Renal pelvis (tissue), 4 donors: ENCODE results near the gene ADAMTS2. TPM values are rescaled to one million over a fixed set of nuclear protein-coding genes. Genes with fewer than 3 reads are reported as not detected.
"Not testable (repeated sequence)": the region's sequence is repeated elsewhere in the genome, so short reads cannot be mapped to it uniquely, and the experiment has no call there.

Source experiments
- DNase-seq: peaks from one replicate; pipeline ENCODE4 v3.0.0-alpha.2; 2013
- polyA plus RNA-seq, 3 donors: library from polyadenylated mRNA; unstranded; fragments of 120-200 nt; gene quantifications; one replicate each; pipeline ENCODE4 v1.2.1, GENCODE V29; 2013; ENCODE audit not compliant: insufficient read length in 3 of 3

The ADAMTS2 gene
- polyA plus RNA-seq, 3 donors = 10.6 to 11.7 (median 11.3) TPM

GRCh38 chr5:179327021-179327735 lies 18.1 kb downstream of the ADAMTS2 start:
- DNase-seq = no peak

- peak; percentile 47 for DNase-seq
These were observed 18.9 kb downstream of the ADAMTS2 start for GRCh38 chr5:179326122-179326927.

GRCh38 chr5:179325296-179326031 lies 19.8 kb downstream of the ADAMTS2 start:
- no peak for DNase-seq

GRCh38 chr5:179324760-179325295 lies 20.4 kb downstream of the ADAMTS2 start:
- DNase-seq = no peak

GRCh38 chr5:179324316-179324715 lies 20.9 kb downstream of the ADAMTS2 start:
- not testable (repeated sequence) for DNase-seq

GRCh38 chr5:179323026-179323870 lies 22.0 kb downstream of the ADAMTS2 start:
- DNase-seq = no peak

GRCh38 chr5:179322071-179323025 lies 22.9 kb downstream of the ADAMTS2 start:
- DNase-seq = no peak

- DNase-seq = no peak
These were observed 23.9 kb downstream of the ADAMTS2 start for GRCh38 chr5:179321206-179321987.

GRCh38 chr5:179319741-179320281 lies 25.4 kb downstream of the ADAMTS2 start:
- no peak for DNase-seq

- DNase-seq = no peak
These were observed 26.1 kb downstream of the ADAMTS2 start for GRCh38 chr5:179319123-179319522.

- DNase-seq = no peak
These were observed 26.9 kb downstream of the ADAMTS2 start for GRCh38 chr5:179318221-179318955.

- no peak for DNase-seq
These were observed 27.6 kb downstream of the ADAMTS2 start for GRCh38 chr5:179317411-179318220.

GRCh38 chr5:179316982-179317381 lies 28.3 kb downstream of the ADAMTS2 start:
- DNase-seq = no peak

GRCh38 chr5:179316111-179316551 lies 29.1 kb downstream of the ADAMTS2 start:
- DNase-seq = no peak

GRCh38 chr5:179315356-179315890 lies 29.8 kb downstream of the ADAMTS2 start:
- DNase-seq = no peak

- DNase-seq = no peak
These were observed 30.5 kb downstream of the ADAMTS2 start for GRCh38 chr5:179314606-179315355.
